ENCODE results near the gene RNASEL.

The RNASEL gene

GRCh38 chr1:182598296-182598695, 9.2 kb upstream of the RNASEL start:
- no peak for DNase-seq

- no peak for DNase-seq
Measured at GRCh38 chr1:182596934-182597333, 7.9 kb upstream of the RNASEL start.

GRCh38 chr1:182595641-182596240, 6.7 kb upstream of the RNASEL start:
- peak; percentile 63 for DNase-seq

GRCh38 chr1:182589931-182590330, 875 bp upstream of the RNASEL start:
- DNase-seq = no peak

GRCh38 chr1:182589520-182589919, 464 bp upstream of the RNASEL start:
- no peak for DNase-seq

- DNase-seq = no peak
Measured at GRCh38 chr1:182587666-182588499, 1.2 kb downstream of the RNASEL start.

GRCh38 chr1:182587093-182587492, 2.0 kb downstream of the RNASEL start:
- no peak for DNase-seq

GRCh38 chr1:182586380-182586779, 2.7 kb downstream of the RNASEL start:
- no peak for DNase-seq

GRCh38 chr1:182584746-182585145, 4.3 kb downstream of the RNASEL start:
- DNase-seq = no peak

GRCh38 chr1:182580736-182581135, 8.3 kb downstream of the RNASEL start:
- no peak for DNase-seq

- no peak for DNase-seq
Measured at GRCh38 chr1:182575540-182576149, 13.4 kb downstream of the RNASEL start.

- no peak for DNase-seq
Measured at GRCh38 chr1:182574156-182574555, 14.9 kb downstream of the RNASEL start.

GRCh38 chr1:182570611-182570970, 18.5 kb downstream of the RNASEL start:
- DNase-seq = no peak

GRCh38 chr1:182569939-182570610, 19.0 kb downstream of the RNASEL start:
- DNase-seq = no peak

GRCh38 chr1:182568647-182569284, 20.3 kb downstream of the RNASEL start:
- no peak for DNase-seq

GRCh38 chr1:182567629-182568028, 21.4 kb downstream of the RNASEL start:
- DNase-seq = no peak

- no peak for DNase-seq
Measured at GRCh38 chr1:182565537-182565936, 23.5 kb downstream of the RNASEL start.

- no peak for DNase-seq
Measured at GRCh38 chr1:182564406-182565004, 24.6 kb downstream of the RNASEL start.

- no peak for DNase-seq
Measured at GRCh38 chr1:182563095-182563494, 26.0 kb downstream of the RNASEL start.

- DNase-seq = no peak
Measured at GRCh38 chr1:182561456-182561855, 27.6 kb downstream of the RNASEL start.

- DNase-seq = no peak
Measured at GRCh38 chr1:182560392-182560984, 28.6 kb downstream of the RNASEL start.

GRCh38 chr1:182556279-182556678, 32.8 kb downstream of the RNASEL start:
- DNase-seq = no peak
